ENCODE data around the gene PDILT.

GRCh38 chr16:20323591-20324117, 80.9 kb downstream of the PDILT start:
- TF ChIP-seq POLR2AphosphoS5 (IDR thresholded peaks at IDR 0.05; ENCODE audit: borderline replicate concordance, low read depth, low read length) (no peak), EZH2 (IDR thresholded peaks at IDR 0.05) (no peak)

Data from SK-N-MC (cell line).